Left colon (tissue), 2 donors: ENCODE measurements around the gene RMND5B. TPM values are rescaled to one million over a fixed set of nuclear protein-coding genes. Genes with fewer than 3 reads are reported as not detected.
A peak's percentile ranks its signal among the peaks of the same experiment; 100 is the strongest.
"Not testable (repeated sequence)": the region's sequence is repeated elsewhere in the genome, so short reads cannot be mapped to it uniquely, and the experiment has no call there.

Experiments
- ATAC-seq: fragments of 200-7000 bp; cut with Tn5 transposase; one replicate; pipeline ENCODE4 v1.9.1; 2020; ENCODE audit warnings: mild to moderate bottlenecking, moderate library complexity
- DNase-seq, 2 donors: peaks; one replicate each; pipeline ENCODE4 v3.0.0-alpha.2; 2020
- intact Hi-C, 2 donors: fragments of 100-400 bp; cut with DNase I in 1 of 2; cut with micrococcal nuclease in 1 of 2; formaldehyde crosslinking; loops; one replicate each; pipeline versions ENCODE4 v1.11.2 to v1.14.0; 2022; cut with DNase I, micrococcal nuclease
- total RNA-seq, 2 donors: library from RNA; stranded (reverse); fragmentation: NEBNext Ultra II Directional; extraction: Animal tissue kit (Norgen Biotek cat#: 25700); gene quantifications; one replicate each; pipeline ENCODE4 v1.2.1, GENCODE V29; 2021
- donor health status: DM: no; HTN: no; CAD: no.
- donor health status: DM: yes; HTN: yes; CAD: no.

The RMND5B gene
- total RNA-seq, 2 donors from 2014 or later = 39.1 to 40.6 TPM

DNA sequence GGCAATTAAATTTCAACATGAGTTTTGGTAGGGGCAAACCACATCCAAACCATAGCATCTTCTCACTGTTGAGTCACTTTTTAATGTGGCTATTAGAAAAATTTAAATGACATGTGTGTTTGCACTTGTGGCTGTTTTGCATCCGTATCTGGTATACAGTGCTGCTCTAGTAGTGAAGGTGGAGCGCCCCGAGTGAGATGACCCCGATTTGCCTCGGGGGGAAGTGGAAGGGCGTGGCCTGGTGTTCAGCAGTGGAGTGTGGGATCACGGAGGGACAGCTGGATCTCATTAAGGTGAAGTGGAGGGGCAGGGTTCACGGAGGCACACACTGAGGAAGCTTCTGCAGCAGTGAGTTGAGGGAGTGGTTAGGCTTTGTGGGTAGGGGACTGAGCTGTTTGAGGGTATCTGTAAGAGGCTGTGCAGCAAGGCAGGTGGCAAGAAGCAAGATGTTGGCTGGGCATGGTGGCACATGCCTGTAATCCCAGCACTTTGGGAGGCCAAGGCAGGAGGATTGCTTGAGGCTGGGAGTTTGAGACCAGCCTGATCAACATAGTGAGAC, 62.5 kb downstream of the RMND5B start:
- intact Hi-C loops = no loop called here
- no peak for DNase-seq
- ATAC-seq = no peak

DNA sequence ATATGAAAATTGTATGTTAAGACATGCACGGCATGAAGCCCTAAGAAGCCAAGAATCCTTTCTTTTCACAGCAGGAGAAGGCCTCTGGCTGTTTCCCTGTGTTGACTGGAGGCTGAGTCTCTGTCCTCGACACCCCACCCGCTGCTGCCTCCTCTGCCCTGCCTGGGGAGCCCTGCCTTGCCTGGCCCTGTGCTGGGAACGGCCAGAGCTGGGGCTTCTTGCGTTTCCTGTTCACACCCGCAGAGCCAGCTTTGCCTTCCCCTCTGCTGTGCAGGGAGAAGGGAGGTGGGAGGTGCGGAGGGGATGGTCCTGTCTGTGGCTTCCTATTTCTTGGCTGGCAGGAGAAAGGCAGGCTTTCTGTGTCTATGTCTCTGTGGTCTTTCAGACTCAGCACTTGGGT, 63.2 kb downstream of the RMND5B start:
- intact Hi-C loops = no loop called here
- no peak for ATAC-seq

DNA sequence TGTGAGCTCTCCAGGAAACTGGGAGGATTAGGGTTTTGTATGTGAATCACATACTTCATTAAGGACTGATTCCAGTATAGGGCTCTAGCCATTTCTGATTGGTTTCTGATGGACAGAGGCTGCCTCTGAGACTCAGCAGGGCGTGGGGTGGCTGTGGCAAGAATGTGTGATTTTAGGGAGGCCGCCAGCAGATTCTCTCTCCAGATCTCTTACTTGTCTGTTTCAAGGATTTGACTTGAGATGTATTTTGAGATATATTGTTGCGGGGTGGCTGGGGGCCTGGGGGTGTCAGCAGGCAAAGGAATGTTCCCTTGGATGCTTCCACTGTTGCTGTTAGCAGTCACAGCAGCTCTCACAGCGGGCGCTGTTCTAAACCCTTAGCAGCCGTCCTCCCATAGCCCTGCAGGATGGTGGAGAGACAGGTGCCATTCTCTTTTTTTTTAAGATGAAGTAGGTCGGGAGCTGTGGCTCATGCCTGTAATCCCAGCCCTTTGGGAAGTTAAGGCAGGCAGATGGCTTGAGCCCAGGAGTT, 65.5 kb downstream of the RMND5B start:
- intact Hi-C loops = no loop called here
- DNase-seq = no peak
- ATAC-seq = no peak

More for the DNA sequence above, 63.2 kb downstream of the RMND5B start:
- DNase-seq = no peak

DNA sequence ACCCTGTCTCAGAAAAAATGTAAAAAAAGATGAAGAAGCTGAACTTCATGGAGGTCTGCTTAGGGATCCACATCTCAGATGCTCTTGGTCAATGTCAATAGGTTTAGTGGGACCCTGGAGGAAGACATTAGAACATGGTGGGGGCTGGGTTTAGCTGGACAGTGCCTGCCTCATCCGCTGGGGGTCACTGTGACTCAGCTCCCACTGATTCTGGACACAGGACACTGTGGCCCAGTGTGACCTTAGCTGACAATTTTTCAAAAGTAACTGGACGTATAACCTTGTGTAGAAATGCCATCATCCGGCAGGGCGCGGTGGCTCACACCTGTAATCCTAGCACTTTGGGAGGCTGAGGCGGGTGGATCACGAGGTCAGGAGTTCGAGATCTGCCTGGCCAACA, 66.2 kb downstream of the RMND5B start:
- peak; percentile 67 for ATAC-seq
- no peak for DNase-seq
- intact Hi-C loops = no loop called here

DNA sequence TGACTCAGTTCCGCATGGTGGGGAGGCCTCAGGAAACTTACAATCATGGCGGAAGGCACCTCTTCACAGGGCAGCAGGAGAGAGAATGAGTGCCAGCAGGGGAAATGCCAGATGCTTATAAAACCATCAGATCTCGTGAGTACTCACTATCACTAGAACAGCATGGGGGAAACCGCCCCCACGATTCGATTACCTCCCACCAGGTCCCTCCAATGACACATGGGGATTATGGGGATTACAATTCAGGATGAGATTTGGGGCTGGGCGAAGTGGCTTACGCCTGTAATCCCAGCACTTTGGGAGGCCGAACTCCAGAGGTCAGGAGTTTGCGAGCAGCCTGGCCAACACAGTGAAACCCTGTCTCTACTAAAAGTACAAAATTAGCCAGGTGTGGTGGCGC, 67.3 kb downstream of the RMND5B start:
- DNase-seq, intact Hi-C loops, ATAC-seq: not testable (repeated sequence)

DNA sequence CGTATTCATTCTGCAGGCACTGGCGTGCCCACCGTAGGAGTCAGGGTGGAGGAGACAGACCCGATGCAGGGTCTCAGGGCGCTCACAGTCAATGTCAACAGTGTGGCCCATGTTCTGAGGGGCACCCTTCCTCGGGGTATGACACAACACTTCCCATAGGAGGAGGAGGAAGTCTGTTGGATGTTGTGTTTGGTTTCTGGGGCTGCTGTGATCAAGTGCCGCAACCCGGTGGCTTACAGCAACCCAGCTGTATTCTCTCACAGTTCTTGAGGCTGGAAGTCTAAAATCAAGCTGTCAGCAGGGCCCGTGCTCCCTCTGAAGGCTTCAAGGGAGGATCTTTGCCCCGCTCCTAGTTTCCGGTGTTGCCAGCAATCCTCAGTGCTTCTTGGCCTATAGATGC, 67.9 kb downstream of the RMND5B start:
- DNase-seq = no peak
- no peak for ATAC-seq
- intact Hi-C loops = no loop called here

DNA sequence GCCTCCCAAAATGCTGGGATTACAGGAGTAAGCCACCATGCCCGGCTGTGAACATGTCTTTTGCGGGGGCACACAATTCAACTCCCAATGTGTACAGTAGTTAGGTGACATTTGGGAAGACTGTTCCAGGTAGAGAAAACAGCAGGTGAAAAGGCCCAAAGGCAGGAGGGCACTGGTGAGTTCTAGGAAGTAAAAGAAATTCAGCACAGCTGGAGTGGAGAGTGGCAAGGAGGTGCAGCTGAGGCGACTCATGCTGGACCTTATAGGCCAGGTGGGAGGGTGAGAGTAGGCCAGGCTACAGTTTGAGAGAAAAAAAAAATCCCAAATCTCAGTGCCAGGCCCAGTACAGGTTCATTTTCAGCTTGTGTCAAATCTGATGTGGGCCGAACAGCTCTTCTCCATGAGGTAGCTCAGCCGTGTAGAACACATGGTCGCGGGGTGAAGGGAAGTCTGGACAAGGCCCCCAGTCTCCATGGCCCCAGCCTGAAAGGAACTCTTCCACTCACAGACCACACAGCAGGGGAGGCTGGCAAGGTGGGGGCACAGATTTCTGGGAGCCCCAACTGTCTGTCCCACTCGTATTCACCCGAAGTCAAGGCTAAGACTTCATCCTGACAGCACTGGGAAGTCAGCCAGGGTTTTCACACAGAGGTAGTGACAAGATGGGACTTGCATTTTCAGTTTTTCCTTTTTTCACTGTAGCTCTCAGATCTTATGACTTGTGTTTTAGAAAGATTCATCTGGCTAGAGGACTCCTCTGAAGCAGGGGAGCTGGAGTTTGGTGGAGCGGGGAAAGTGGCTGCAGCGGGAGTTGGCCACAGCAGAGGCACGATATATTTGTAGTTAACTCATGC, 69.0 kb downstream of the RMND5B start:
- DNase-seq (no peak), ATAC-seq (no peak)
- intact Hi-C loops = no loop called here

Other genes with a start within 250 kb of the RMND5B start
- gene PROP1, start 134.8 kb upstream of the RMND5B start, total RNA-seq = not detected
- 1 to 10 TPM in 1 of 2 donors, under 1 TPM in 1; 0.95 to 2.3 TPM for gene N4BP3, start 17.5 kb upstream of the RMND5B start, total RNA-seq
- 10 to 100 TPM; 56.9 to 63.9 TPM for gene NHP2, start 22.9 kb downstream of the RMND5B start, total RNA-seq
- gene GMCL2, start 56.4 kb downstream of the RMND5B start, total RNA-seq = not detected
- 100 to 1,000 TPM; 274 to 281 TPM for gene HNRNPAB, start 73.5 kb downstream of the RMND5B start, total RNA-seq
- 100 to 1,000 TPM; 157 to 180 TPM for gene PHYKPL, start 101.8 kb downstream of the RMND5B start, total RNA-seq